Hematopoietic multipotent progenitor cell treated with erythropoietin and hydrocortisone succinate and interleukin-3 and kit ligand, for 15 days (in vitro differentiated cells): ENCODE measurements around the gene YAP1.

Experiments
- DNase-seq: peaks from one replicate; pipeline ENCODE4 v3.0.0-alpha.2; 2015; ENCODE audit warnings: low spot score

Gene YAP1

GRCh38 chr11:102109896-102110760 lies at the start of gene YAP1:
Gene YAP1 (plus strand): TSS chr11:102110447. CDS start chr11:102110849, 402 bp downstream.
- no peak for DNase-seq

GRCh38 chr11:102061276-102061675 lies 49.0 kb upstream of the YAP1 start:
- no peak for DNase-seq

GRCh38 chr11:102062106-102062505 lies 48.1 kb upstream of the YAP1 start:
- no peak for DNase-seq

- DNase-seq: no peak
Measured at GRCh38 chr11:102064316-102064715, 45.9 kb upstream of the YAP1 start.

GRCh38 chr11:102070766-102071165 lies 39.5 kb upstream of the YAP1 start:
- DNase-seq: no peak

- no peak for DNase-seq
Measured at GRCh38 chr11:102071497-102072472, 38.5 kb upstream of the YAP1 start.

- DNase-seq: no peak
Measured at GRCh38 chr11:102073253-102073652, 37.0 kb upstream of the YAP1 start.

GRCh38 chr11:102079625-102080024 lies 30.6 kb upstream of the YAP1 start:
- DNase-seq: no peak

GRCh38 chr11:102081313-102081712 lies 28.9 kb upstream of the YAP1 start:
- no peak for DNase-seq

- no peak for DNase-seq
Measured at GRCh38 chr11:102085864-102086551, 24.2 kb upstream of the YAP1 start.

- no peak for DNase-seq
Measured at GRCh38 chr11:102097186-102097585, 13.1 kb upstream of the YAP1 start.

GRCh38 chr11:102099755-102100154 lies 10.5 kb upstream of the YAP1 start:
- no peak for DNase-seq

GRCh38 chr11:102108734-102109440 lies 1.4 kb upstream of the YAP1 start:
- no peak for DNase-seq

GRCh38 chr11:102110761-102111010 lies 439 bp downstream of the YAP1 start:
- DNase-seq: no peak

GRCh38 chr11:102111011-102111786 lies 952 bp downstream of the YAP1 start:
- no peak for DNase-seq

- DNase-seq: no peak
Measured at GRCh38 chr11:102111787-102112508, 1.7 kb downstream of the YAP1 start.

GRCh38 chr11:102112509-102112821 lies 2.2 kb downstream of the YAP1 start:
- DNase-seq: no peak

GRCh38 chr11:102114032-102114431 lies 3.8 kb downstream of the YAP1 start:
- no peak for DNase-seq

GRCh38 chr11:102115557-102115956 lies 5.3 kb downstream of the YAP1 start:
- DNase-seq: no peak

GRCh38 chr11:102116453-102117205 lies 6.4 kb downstream of the YAP1 start:
- no peak for DNase-seq
